Right cardiac atrium (tissue), 5 donors: ENCODE measurements around the gene BMF. TPM values are rescaled to one million over a fixed set of nuclear protein-coding genes. Genes with fewer than 3 reads are reported as not detected.
"Not testable (repeated sequence)": the region's sequence is repeated elsewhere in the genome, so short reads cannot be mapped to it uniquely, and the experiment has no call there.

ENCODE experiments used
- ATAC-seq, 2 donors: fragments of 200-7000 bp; cut with Tn5 transposase; one replicate each; pipeline versions ENCODE4 v1.8.0 to v1.9.1; 2020; ENCODE audit warnings: moderate library complexity in 2 of 2, mild to moderate bottlenecking in 1 of 2
- DNase-seq, 3 donors: peaks; one replicate each; pipeline ENCODE4 v3.0.0-alpha.2; 2020
- H3K27ac ChIP-seq: one replicate; pipeline ENCODE4 v1.5.1; 2013; ENCODE audit warnings: mild to moderate bottlenecking, low read length, control low read depth, moderate library complexity
- H3K27me3 ChIP-seq: one replicate; pipeline ENCODE4 v1.6.1; 2013; ENCODE audit not compliant: control insufficient read depth, insufficient read depth
- H3K4me1 ChIP-seq: one replicate; pipeline ENCODE4 v1.6.1; 2013; ENCODE audit warnings: low read length; ENCODE audit not compliant: control insufficient read depth, insufficient read depth
- H3K4me3 ChIP-seq: one replicate; pipeline ENCODE4 v1.5.1; 2013; ENCODE audit warnings: low read length, control low read depth
- H3K9me3 ChIP-seq: one replicate; pipeline ENCODE4 v1.6.1; 2013; ENCODE audit warnings: low read length; ENCODE audit not compliant: control insufficient read depth
- WGBS: extraction: QIAGEN DNeasy Blood & Tissue Kit; methylation state at CpG from one replicate; pipeline ENCODE4 v1.1.7; 2013; 5-methylcytosine and 5-hydroxymethylcytosine counted together
- intact Hi-C, 4 donors: fragments of 100-400 bp; cut with DNase I; formaldehyde crosslinking; loops; one replicate each; pipeline versions ENCODE4 v1.11.0 to v1.14.0; 2022 to 2023
- polyA plus RNA-seq: library from polyadenylated mRNA; stranded (reverse); fragments of 200-250 nt; gene quantifications from one replicate; pipeline ENCODE4 v1.2.3, GENCODE V29; 2013
- total RNA-seq, 4 donors: library from RNA; stranded (reverse); fragmentation: NEBNext Ultra II Directional; extraction: Animal tissue kit (Norgen Biotek cat#: 25700); gene quantifications; one replicate each; pipeline ENCODE4 v1.2.1, GENCODE V29; 2021
- donor health status: healthy with polysubstance abuse.
- donor health status: DM: no; HTN: yes; CAD: no.
- donor health status: DM: no; HTN: no; CAD: no.
- donor health status: DM: no; HTN: yes; CAD: no; lungs with severe emphysema.
- donor health status: DM: yes; HTN: yes; CAD: no.

Gene BMF
- total and polyA plus RNA-seq, 5 donors = 2.9 to 9.9 (median 8.3) TPM

- no peaks in the 10 kb centered on the region for H3K4me1 ChIP-seq
- no peak overlapping the region for H3K4me3 ChIP-seq
- H3K27ac ChIP-seq = no peak overlapping the region
- no peak for DNase-seq
- no peaks in the 10 kb centered on the region for H3K9me3 ChIP-seq
- ATAC-seq = no peak
- intact Hi-C loops = no loop called here
- peaks cover 2% of the 10 kb centered on the region for H3K27me3 ChIP-seq
- 90% methylated on average over 7 of the region's 7 CpGs for WGBS
These were observed 17.3 kb upstream of the BMF start for GRCh38 chr15:40125950-40126349.

GRCh38 chr15:40124807-40125285 is 16.2 kb upstream of the BMF start:
- H3K27me3 ChIP-seq, H3K4me1 ChIP-seq, H3K4me3 ChIP-seq, H3K9me3 ChIP-seq, H3K27ac ChIP-seq, intact Hi-C loops, DNase-seq: not testable (repeated sequence)
- peak in 1 of 2 donors; percentile 23 for ATAC-seq
- WGBS = 60% methylated on average over 4 of the region's 5 CpGs

GRCh38 chr15:40124333-40124732 is 15.7 kb upstream of the BMF start:
- H3K4me1 ChIP-seq, H3K27ac ChIP-seq, H3K4me3 ChIP-seq, ATAC-seq, intact Hi-C loops, H3K27me3 ChIP-seq, H3K9me3 ChIP-seq, DNase-seq: not testable (repeated sequence)
- 78% methylated on average over 3 of the region's 3 CpGs for WGBS

GRCh38 chr15:40123863-40124262 is 15.2 kb upstream of the BMF start:
- H3K9me3 ChIP-seq, intact Hi-C loops, H3K4me1 ChIP-seq, H3K27ac ChIP-seq, ATAC-seq, DNase-seq, H3K27me3 ChIP-seq, H3K4me3 ChIP-seq: not testable (repeated sequence)
- WGBS = 92% methylated on average over 5 of the region's 5 CpGs

GRCh38 chr15:40122989-40123388 is 14.3 kb upstream of the BMF start:
- H3K4me3 ChIP-seq, DNase-seq, H3K27me3 ChIP-seq, H3K9me3 ChIP-seq, intact Hi-C loops, ATAC-seq, H3K4me1 ChIP-seq, H3K27ac ChIP-seq: not testable (repeated sequence)
- whole genome bisulfite sequencing = 100% methylated on average over 1 of the region's 1 CpG

GRCh38 chr15:40121911-40122638 is 13.4 kb upstream of the BMF start:
- DNase-seq (no peak), ATAC-seq (peak in 1 of 2 donors; percentile 41)
- Histone ChIP-seq H3K27ac (no peak overlapping the region), H3K9me3 (no peaks in the 10 kb centered on the region), H3K27me3 (no peaks in the 10 kb centered on the region), H3K4me3 (no peak overlapping the region), H3K4me1 (no peaks in the 10 kb centered on the region)
- intact Hi-C loops = no loop called here
- WGBS = 68% methylated on average over 6 of the region's 6 CpGs

GRCh38 chr15:40118473-40118872 is 9.8 kb upstream of the BMF start:
- Histone ChIP-seq H3K9me3 (no peaks in the 10 kb centered on the region), H3K4me3 (no peak overlapping the region), H3K27ac (no peak overlapping the region), H3K27me3 (no peaks in the 10 kb centered on the region), H3K4me1 (no peaks in the 10 kb centered on the region)
- 54% methylated on average over 3 of the region's 3 CpGs for WGBS
- ATAC-seq (no peak), DNase-seq (no peak)
- intact Hi-C loops = no loop called here

- Histone ChIP-seq H3K9me3 (no peaks in the 10 kb centered on the region), H3K27me3 (no peaks in the 10 kb centered on the region), H3K27ac (no peak overlapping the region), H3K4me3 (no peak overlapping the region), H3K4me1 (no peaks in the 10 kb centered on the region)
- DNase-seq (peak; percentile 30 to 75 (median 72)), ATAC-seq (peak; percentile 41 to 47)
- intact Hi-C loops = no loop called here
- 53% methylated on average over 8 of the region's 8 CpGs for WGBS
These were observed 7.0 kb upstream of the BMF start for GRCh38 chr15:40115670-40116093.

GRCh38 chr15:40115106-40115505 is 6.4 kb upstream of the BMF start:
- H3K9me3 ChIP-seq, H3K4me1 ChIP-seq, H3K4me3 ChIP-seq, ATAC-seq, intact Hi-C loops, H3K27me3 ChIP-seq, H3K27ac ChIP-seq, DNase-seq: not testable (repeated sequence)
- 98% methylated on average over 14 of the region's 14 CpGs for WGBS

GRCh38 chr15:40114218-40114617 is 5.5 kb upstream of the BMF start:
- no peak for ATAC-seq
- intact Hi-C loops = no loop called here
- 88% methylated on average over 2 of the region's 2 CpGs for WGBS
- no peak for DNase-seq
- Histone ChIP-seq H3K4me3 (no peak overlapping the region), H3K4me1 (peaks cover 2% of the 10 kb centered on the region), H3K9me3 (no peaks in the 10 kb centered on the region), H3K27me3 (no peaks in the 10 kb centered on the region), H3K27ac (no peak overlapping the region)

- Histone ChIP-seq H3K27me3 (no peaks in the 10 kb centered on the region), H3K9me3 (no peaks in the 10 kb centered on the region), H3K27ac (no peak overlapping the region), H3K4me3 (no peak overlapping the region), H3K4me1 (peaks cover 2% of the 10 kb centered on the region)
- intact Hi-C loops = no loop called here
- 80% methylated on average over 24 of the region's 24 CpGs for WGBS
- ATAC-seq (no peak), DNase-seq (no peak)
These were observed 4.1 kb upstream of the BMF start for GRCh38 chr15:40112789-40113188.
